Limb (tissue), 2 donors: ENCODE data around the gene SRP14.
"Not testable (repeated sequence)": the region's sequence is repeated elsewhere in the genome, so short reads cannot be mapped to it uniquely, and the experiment has no call there.

Experiments
- DNase-seq, 2 donors: peaks; one replicate each; pipeline ENCODE4 v3.0.0-alpha.2; 2016; ENCODE audit errors: extremely low spot score in 2 of 2

Gene SRP14

DNA sequence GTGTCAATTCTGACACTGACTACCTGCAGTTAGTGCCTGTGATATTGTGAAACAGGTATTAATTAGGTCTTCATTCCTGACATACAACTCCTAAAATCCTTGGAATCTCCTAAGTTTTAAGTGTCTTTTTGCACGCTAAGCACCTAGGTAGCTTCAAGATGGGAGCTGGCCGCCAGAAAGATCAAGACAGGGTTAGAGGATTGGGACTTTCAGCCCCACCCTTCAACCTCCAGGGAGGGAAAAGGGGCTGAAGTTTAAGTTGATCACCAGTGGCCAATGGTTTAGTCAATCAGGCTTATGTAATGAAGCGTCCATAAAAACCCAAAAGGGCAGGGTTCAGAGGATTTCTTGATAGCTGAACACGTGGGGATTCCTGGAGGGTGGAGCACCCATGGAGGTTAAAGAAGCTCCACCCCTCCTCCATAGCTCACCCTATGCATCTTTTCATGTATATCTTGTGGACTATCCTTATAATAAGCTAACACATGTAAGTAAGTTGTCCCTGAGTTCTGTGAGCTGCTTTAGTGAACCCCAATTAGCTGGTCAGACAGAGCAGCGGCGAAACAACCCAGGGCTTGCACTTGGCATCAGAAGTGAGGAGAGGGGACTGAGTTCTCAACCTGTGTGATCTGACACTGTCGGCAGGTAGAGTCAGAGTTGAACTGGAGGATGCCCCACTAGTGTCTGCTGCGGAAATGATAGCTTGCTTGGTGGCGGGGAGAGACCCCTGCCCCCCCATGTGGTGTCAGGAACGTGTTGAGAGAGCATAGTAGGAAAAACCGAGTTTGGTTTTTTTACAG lies 12.8 kb upstream of the SRP14 start:
- no peak for DNase-seq

DNA sequence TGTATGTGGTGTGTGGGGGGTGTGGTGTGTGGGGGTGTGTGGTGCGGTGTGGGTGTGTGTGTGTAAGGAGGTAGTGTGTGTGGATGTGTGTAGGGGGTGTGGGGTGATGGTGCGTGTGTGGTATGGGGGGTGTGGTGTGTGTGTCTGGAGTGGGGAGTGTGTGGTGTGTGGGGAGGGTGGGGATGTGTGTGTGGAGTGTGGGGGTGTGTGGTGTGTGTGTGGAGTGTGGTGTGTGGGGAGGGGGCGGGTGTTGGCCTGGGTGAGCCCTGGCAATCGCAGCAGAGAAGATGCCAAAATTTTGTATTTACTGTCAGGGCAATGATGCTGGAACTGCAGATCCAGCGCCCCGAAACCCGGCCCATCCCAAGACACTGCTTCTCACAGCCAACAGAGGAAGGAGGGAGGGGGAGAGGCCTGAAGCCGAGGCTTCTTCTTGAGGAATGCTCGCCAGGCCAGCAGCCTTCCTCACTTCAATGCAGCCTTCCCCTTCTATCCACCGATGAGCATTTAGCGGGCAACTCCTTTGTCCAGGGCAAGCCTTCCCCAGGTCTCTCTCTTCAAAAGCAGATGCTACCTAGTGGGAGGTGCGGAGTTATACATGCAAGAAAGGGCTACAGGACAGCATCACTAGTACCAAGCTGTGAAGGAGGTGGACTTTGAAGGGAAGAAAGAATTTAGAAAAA lies 11.9 kb upstream of the SRP14 start:
- DNase-seq: no peak

DNA sequence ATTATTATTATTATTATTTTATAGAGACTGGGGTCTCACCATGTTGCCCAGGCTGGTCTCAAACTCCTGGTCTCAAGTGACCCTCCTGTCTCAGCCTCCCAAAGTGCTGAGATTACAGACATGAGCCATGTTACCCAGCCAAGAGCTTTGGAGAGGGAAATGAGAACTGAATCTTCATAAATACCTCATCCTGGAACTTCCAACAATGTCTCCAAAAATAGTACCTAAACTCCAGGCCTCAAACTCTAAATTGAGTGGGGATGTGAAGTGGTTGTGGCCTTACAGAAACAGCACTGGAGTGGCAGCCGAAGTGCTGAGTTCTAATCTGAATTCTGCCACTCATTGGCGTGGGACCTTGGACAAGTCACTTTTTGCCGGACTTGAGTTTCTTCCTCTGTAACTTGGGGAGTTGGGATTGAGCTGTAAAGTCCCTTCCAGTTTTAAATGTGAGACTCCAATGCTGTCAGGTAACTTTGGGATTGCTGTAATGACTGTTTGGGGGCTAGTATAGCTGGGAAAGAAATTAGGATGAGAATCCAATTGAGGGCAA lies 10.0 kb upstream of the SRP14 start:
- DNase-seq: no peak

DNA sequence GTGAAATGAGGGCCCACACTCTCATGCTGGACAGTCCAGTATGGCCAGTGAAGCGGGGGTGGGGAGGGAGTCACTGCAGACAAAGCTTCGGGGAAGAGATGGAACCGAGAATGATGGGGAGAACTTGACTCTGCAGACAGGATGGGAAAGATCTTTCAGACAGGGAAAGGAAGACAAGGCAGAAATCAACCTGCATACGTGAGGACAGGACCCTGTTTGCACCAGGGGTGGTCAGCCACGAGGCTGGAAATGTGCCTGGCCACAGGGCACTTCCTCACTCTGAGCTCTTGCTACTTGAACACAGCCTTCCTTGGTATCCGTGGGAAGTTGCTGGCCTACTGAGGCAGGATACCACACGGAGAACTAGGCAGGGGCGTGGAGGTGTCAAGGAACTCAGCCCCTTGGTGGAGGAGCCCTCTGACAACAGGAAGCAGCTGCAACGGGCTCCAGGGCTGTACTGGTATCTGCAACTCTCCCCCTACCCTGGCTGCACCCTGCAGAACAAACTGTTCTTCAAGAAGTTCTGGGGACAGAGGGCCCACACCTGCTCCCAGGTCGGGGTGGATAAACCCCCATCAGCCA lies 9.3 kb upstream of the SRP14 start:
- no peak for DNase-seq

DNA sequence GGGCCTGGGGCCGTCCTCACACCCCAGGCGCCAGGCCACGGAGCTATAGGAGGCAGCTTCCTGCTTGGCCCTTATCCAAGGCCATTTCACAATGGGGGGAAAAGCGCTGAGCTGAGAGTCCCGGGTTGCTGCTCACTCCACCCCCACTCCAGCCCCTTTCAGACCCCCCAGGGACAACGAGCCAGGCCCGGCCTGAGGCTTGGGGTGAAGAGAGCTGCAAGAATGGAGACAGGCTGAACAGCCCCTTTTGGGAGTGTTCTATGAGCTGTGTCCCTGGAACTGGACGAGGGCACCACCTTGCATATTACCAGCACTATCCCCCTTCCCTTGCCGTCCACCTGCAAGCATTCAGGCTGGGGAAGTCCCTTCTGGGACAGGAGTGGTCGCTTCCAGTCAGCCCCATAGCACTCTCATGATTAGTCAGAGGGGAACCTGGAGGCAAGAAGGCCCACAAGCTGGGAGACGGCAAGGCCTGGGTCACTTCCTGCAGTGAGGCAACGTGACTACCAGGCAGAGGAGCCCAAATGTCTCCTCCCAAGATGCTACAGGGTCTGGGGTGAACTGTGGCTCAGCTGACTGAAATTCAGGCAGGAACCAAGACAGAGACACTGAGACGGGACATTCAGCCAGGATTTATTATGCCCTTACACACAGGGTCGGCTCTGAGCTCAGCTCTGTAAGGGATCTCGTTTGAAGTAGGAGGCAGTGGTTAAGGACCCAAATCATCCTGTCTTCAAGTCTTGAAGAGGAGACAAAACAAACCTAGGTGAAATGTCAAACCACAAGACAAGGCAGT lies 8.6 kb upstream of the SRP14 start:
- no peak for DNase-seq

DNA sequence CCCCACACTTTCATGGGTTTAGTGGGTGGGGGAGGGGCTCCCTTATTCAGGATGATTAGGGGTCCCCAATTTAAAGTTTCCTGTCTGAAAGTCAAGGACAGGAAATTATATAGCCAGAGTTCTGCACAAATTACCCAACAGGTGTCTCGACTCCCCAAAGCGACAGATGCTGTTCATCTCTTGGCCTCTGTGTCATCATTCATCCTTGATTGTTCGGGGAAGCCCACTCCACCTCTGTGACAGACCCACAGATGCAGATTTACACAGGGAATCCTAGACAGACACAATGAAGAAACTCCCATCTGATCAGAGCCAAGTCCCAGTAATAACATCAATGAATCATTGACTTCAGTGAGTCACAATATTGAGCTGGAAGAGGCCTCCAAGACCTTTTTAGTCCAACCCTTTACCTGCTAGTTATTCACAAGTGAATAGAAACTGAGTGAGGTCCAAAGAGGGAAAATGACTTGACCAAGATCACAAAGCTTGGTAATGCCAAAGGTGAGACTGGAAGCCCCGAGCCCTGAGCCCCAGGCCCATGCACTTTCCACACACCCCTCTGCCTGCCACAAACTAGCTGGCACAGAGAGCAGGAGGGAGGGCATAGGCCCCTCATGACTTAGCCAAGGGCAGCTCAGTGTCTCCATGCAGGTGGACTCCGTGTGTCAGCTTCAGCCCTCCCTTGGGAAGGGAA lies 7.9 kb upstream of the SRP14 start:
- DNase-seq: no peak

DNA sequence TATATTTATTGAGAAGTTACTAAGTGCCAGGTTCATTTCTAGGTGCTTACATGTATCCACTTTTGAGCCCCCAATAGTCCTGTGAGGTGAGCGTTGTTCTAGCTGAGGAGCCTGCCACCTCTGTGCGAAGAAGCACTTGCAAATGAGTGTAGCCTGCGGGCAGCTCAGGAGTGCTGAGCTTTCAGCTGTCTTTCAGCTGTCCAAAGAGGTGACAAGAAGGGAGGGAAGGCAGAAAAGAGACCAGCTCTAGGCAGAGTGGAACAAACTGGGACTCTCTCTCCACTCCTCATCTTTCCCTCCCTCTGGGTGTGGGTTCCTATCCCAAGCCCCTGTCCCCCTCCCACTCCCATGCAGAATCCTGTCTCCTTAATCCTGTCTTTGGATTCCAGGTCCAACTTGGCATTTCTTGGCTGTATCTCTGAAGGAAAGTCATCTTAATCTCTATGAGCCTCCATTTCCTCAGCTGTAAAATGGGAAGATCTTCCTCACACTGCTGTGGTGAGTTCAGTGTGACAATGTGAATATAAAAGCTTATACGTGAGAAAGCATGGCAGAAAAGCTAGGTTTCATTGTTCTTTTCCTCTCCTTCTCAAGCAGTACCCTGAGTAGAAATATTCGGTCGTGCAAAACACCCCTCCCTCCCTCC lies 6.7 kb upstream of the SRP14 start:
- DNase-seq: no peak

DNA sequence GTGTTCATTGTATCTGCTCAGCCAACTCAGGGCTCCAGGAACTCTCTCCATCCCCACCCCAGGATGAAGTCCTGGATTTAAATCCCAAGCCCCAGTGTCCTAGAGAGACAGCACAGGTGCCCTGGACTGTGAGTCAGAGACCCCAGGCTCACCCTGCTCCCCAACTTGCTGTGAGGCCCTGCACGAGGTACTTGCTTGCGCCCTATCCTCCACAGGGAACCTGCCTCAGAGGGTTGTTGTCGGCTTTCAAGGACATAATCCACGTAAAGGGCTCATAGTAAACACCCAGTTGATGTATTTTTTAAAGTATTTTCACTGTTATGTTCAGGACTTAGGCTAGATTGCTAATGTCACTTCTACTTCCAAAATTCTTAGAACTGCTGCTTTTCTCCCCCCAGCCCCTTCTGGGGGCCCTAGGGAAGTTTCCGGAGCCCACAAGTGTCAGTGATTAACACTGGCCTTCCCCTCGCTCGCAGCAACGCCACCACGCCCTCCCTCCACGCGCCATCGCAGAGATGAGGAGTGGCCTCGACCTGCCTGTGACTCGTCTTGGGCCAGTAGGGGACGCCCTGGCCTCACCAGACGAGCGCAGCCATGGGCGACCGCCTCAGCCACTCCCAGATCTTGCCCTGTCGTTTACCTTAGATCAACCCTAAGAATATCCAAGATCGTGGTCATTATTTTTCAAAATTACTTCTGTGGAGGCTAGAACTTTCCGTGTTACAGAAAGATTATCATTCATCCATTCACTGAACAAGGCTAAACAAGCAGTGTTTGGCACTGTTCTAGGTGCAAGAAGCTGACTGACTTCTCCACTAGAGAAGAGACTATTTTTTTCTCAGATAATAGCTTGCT lies 6.0 kb upstream of the SRP14 start:
- peak; percentile 84 to 88 for DNase-seq

DNA sequence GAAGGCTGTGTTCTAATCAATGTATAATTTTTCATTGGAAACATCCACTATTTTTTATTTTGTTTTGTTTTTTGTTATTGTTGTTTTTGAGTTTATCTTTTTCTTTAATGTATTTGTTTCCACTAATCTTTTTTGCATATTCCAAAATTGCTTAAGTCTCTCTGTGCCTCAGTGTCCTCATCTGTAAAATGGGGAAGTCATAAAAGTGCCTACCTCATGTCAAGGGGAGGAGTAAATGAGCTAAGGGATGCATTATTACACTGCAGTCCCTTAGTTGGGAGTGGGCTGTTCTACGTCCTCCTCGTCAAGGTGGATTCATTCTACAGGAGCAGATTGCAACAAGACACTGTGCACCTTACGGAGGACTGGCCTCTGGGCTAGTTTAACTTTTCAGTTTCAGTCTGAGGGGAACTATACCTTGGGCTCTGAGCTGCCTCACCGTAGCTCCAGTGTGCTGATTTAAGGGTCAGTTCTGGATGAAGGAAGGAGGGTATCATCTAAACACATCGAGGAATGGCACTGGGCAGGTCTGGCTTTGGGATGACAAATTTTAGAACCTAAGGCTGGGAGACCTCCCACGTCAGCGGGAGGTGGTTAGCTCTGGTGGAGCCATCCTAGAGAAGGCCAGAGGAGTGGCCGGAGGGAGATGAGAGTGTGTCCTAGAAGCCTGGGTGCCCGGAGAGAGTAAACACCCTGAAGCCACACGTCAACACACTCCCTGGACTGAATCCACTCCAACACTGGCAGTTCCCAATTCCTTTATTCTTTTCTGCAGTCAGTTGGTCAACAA lies 5.1 kb upstream of the SRP14 start:
- DNase-seq: no peak

DNA sequence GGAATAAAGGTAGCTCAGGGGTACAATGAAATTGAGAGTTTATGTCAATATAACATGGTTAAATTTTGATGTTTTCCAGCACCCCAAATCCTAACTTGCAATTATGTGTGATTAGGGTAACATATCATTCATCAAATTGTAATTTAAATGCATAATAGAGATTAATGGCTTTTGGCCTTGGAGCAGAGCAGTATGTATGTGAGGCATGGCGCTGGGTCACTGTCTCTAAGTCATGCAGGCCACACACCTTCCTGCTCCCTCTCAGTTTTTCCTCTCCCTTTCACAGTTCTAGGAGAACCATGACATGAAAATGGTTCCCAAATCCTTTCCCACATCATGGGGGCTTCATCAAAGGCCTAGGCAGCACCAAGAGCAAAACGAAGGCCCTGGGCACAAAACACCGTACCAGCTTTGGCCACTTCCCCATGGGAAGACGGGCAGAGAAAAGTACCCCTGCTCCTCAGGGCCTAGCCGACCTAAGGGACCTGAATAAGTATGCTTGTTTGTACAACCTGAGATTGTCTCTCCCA lies 3.9 kb upstream of the SRP14 start:
- DNase-seq: no peak

DNA sequence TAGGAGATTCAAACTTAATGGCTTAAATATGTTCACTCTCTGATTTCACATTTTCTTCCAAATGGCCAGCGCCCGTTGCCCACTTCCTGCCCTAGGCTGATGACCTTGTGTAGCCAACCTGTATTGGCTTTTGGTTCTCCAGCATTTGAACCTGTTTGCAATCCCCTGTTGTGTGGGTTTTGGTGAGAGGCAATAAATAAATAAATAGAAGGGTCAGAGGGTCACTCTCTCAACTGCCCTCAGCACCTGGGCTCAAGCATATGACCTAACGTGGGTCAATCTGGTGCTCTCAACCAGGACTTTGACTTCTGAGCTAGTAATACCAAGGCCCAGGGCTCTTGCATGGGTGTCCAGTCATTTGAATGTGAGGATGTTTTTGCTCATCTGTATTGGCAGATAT lies 1.8 kb upstream of the SRP14 start:
- DNase-seq: no peak

DNA sequence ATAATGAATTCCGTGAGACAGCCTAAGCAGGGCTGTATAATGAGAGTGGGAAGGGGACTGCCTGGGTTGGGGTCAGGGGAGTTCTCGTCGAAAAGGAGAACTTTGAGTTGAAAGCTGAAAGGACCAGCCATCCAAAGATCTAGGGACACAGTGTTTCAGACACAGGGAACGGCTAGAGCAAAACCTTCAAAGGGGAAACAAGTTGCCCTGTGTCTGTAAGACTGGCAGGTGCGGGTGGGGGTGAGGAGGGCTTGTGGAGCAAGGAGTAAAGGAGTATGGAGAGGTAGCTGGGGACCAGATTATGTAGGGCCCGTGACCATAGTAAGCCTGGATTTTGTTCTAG lies 1.3 kb upstream of the SRP14 start:
- DNase-seq: no peak

DNA sequence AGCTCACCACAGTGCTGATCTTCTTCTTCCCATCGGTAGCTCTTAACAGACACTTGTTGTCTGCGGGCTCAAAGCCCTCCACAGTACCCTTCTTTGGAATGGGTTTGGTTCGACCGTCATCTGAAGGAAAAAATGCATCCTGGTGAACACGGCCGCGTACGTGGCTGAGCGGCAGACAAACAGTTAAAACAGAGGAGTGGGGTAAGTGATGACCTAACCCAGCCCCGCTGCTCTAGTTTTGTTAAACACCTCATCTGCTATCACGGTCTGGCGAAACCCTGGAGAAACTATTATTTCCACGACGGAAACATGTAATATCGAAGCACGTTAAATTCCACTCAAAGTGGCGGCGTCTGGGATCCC lies 725 bp downstream of the SRP14 start:
- no peak for DNase-seq

DNA sequence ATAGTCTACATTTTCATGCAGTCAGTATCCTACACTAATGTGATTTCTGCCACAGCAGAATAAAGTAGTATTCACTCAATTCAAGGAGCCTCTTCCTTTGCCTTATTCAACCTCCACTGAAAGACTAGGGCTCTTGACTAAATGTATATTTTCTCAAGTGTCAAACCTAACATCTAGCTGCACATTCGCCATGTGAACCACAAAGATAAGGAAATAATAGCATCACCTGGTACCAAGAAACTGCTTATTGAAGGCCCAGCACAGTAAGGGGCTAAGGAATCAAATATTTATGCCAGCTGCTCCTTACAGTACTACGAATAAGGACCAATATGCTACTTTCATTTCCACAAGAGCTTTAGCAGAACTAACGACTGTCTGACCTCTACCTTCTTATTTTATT lies 1.3 kb downstream of the SRP14 start:
- DNase-seq: no peak

DNA sequence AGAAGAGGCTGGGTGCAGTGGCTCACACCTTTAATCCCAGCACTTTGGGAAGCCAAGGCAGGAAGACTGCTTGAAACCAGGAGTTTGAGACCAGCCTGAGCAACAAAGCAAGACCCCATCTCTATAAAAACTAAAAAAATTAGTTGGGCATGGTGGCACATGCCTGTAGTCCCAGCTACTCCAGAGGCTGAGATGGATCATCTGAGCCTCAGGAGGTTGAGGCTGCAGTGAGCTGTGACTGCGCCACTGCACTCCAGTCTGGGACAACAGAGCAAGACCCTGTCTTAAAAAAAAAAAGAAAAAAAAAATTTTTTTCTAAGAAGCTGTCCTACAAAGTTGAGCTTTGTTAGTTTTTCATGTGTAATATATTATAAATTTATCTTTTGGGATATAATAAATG lies 3.8 kb downstream of the SRP14 start:
- DNase-seq: not testable (repeated sequence)

DNA sequence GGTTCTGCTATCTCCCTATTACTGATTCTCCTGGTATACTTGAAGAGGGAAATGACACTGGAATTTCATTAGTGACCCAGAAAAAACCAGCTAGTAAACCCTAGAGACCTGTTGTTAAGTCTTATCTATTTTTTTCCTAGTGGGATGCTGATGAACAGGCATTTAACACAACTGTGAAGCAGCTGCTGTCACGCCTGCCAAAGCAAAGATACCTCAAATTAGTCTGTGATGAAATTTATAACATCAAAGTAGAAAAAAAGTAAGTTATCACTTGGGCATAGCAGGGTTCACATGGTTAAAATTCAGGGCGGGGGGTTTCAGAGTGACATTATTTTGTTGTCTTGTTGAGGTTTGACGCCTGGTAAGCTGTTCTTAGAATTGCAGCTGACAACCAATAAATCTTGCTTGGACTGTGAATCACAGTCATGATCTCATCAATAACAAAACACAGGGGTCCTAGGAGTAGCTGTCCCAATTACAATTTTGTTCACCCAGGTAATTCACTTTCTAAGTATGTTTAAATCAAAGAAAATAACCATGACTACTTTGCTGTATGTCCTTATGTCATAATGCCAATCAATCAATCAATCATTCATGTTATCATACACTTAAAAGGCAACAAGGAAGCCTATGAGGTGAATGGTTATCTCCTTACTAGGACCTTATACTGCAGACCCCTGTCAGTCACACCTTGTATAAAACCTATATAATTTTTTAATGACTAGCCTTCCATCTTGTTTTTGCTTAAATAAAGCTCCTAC lies 4.6 kb downstream of the SRP14 start:
- no peak for DNase-seq

DNA sequence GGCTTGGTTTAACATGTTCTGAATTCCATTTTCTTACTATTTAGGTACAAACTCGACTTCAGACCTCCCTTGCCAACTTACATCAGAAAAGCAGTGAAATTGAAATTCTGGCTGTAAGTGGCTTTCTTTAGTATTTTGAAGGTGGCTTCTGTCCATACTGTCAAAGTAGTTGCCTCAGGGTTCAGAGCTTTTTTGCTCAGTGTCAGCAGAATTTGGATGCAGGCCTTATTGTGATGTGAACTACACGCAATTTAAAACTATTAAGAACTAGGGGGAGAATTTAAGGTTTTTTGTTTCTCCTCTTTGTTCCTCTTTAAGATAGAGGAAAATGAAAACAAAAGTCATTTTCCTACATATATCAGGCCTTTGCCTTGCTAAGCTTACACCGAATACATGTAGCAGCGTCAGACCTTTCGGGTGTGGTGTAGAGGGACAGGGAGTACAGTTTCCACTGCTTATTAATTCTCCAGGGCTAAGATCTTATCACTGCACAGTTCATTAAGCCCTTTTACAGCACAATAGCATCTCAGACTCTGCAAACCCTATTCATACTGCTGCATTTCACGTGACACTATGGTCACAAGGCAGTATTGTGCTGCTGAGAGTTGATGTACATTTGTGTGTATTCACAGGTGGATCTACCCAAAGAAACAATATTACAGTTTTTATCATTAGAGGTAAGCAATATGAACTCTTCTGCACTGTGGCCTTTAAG lies 6.7 kb downstream of the SRP14 start:
- no peak for DNase-seq
